Measurements from ENCODE around the gene FAM193A.

DNA sequence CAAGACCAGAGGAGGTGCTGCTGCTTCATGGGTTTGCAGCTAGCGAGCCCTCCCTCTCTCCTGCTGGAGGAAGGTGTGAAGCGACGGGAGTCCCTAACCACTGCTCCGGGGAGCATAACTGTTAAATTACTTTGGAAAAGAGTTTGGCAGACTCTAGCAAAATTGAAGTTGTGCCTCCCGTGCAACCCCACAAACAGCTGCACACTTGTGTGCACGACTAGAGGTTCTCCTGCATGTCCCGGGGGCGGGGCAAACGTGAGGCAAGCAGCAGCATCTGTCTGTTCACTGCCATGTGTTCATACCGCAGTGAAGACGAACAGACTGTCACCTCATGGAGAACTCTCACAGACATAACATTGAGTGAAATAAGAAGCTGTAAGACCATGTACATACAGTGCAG is 185.1 kb downstream of the FAM193A start:
- TF ChIP-seq, protein P1, sequence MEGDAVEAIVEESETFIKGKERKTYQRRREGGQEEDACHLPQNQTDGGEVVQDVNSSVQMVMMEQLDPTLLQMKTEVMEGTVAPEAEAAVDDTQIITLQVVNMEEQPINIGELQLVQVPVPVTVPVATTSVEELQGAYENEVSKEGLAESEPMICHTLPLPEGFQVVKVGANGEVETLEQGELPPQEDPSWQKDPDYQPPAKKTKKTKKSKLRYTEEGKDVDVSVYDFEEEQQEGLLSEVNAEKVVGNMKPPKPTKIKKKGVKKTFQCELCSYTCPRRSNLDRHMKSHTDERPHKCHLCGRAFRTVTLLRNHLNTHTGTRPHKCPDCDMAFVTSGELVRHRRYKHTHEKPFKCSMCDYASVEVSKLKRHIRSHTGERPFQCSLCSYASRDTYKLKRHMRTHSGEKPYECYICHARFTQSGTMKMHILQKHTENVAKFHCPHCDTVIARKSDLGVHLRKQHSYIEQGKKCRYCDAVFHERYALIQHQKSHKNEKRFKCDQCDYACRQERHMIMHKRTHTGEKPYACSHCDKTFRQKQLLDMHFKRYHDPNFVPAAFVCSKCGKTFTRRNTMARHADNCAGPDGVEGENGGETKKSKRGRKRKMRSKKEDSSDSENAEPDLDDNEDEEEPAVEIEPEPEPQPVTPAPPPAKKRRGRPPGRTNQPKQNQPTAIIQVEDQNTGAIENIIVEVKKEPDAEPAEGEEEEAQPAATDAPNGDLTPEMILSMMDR (IDR thresholded peaks at IDR 0.05), result no peak
- no peak for TF ChIP-seq POLR2A (IDR thresholded peaks at IDR 0.05)
